GM18909 (cell line): Measurements from ENCODE around the gene NAA16.
"Not testable (repeated sequence)": the region's sequence is repeated elsewhere in the genome, so short reads cannot be mapped to it uniquely, and the experiment has no call there.

ENCODE experiments used
- ATAC-seq: cut with Tn5 transposase; IDR thresholded peaks from one replicate; pipeline ENCODE4 v1.9.1; 2021; ENCODE audit warnings: mild to moderate bottlenecking; ENCODE audit not compliant: unreplicated experiment, poor library complexity

Gene NAA16

DNA sequence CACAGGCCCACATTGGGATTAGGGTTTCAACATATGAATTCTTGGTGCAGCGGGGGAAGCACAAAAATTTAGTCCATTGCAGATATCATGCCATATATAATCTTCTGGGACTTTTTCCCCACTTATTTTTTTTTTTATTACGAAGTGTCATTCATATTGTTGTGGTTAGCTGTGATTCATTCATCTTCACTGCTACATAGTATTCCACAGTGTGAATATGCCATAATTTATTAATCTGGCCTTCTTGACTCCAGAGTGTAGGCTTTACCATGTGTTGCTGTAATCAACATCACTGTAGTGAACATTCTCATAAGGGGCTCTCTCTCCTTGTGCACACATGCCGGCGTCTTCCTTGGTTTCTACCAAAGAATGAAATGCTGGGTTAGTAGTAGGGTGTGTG lies 92.9 kb downstream of the NAA16 start:
- ATAC-seq: no peak

DNA sequence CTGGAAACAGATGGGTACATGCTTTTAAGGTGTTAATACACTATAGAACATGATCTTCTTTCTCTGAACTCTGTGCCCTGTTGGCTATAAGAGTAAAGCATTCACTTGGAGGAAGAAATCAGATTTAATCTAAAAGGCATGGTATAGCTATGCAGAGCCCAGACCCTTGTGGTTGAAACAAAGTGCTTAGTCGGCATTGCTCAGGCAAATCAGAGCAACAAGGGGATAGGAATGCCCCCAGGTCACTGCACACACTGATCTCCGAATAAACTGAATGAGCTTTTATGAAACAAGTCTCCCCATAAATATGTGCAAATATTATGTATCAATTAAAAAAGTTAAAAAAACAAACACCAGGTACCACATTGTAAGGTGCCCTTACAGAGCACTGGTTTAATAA lies 94.3 kb downstream of the NAA16 start:
- ATAC-seq: no peak

DNA sequence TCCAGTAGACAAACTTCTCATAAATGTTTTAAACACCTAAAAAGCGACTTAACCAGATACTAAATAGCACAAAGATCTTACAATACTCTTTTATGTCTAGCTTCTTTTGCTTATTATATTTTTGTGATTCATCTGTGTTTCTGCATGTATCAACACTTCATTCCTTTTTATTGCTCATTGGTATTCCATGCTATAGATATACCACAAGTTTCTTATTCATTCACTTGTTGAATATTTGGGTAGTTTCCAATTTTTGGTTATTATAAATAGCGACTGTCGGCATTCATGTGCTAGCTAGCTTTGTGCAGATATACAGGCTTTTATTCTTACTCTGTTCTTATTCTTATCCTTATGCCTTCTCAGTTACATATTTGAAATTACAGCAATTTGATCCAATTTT lies 96.3 kb downstream of the NAA16 start:
- ATAC-seq: no peak

GRCh38 chr13:41408121-41408520 lies 97.1 kb downstream of the NAA16 start:
- no peak for ATAC-seq

DNA sequence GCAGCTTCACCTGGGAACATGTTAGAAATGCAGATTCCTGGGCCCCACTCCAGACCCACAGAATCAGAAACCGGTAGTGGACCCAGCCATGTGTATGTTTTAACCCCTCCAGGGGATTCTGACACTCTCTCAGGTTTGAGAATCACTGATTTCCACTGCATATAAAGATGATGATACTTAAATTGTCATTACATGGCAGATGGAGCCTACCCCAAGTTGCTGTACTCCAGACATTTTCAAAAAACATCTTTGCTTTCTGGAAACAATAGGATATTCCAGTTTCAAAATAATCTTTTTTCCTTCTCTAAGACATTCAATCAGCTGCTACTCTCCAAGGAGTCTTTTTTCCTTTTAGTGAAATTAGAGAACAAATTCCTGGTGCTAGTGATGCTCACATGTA lies 97.7 kb downstream of the NAA16 start:
- ATAC-seq: no peak

GRCh38 chr13:41409611-41410010 lies 98.5 kb downstream of the NAA16 start:
- ATAC-seq: no peak

DNA sequence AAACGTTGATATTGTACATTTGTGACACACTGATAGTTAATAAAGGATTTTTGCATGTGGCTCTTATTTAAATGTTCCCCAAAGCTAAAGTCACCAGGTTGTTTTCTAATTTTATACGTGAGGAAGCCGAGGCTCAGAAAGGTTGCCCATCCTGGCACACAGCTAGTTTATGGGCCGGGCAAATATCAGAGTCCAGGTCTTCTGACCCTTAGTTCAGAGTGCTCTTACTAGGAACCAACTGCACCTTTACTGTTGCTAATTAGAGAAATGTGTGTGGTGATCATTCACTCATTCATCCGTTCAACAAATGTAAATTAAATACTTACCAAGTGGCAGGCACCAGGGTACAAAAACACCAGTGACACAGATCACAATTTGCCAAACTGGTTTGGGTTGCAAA lies 100.0 kb downstream of the NAA16 start:
- no peak for ATAC-seq

GRCh38 chr13:41411522-41411921 lies 100.5 kb downstream of the NAA16 start:
- ATAC-seq: no peak

- no peak for ATAC-seq
These were observed 102.8 kb downstream of the NAA16 start for GRCh38 chr13:41413872-41414271.

DNA sequence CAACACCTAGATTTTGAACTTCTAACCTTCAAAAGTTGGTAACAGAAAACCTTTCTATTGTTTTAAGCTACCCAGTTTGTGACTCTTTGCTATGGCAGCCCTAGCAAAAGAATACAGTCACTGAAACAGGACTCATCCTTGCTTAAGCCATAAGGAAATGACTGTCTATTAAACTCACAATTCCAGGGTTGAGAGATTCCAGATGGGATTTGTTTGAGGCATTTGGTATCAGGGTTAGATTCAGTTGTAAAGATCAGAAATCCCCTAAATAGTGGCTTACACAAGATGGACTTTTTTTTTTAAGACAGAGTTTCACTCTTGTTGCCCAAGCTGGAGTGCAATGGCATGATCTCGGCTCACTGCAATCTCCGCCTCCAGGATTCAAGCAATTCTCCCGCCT lies 105.2 kb downstream of the NAA16 start:
- no peak for ATAC-seq

DNA sequence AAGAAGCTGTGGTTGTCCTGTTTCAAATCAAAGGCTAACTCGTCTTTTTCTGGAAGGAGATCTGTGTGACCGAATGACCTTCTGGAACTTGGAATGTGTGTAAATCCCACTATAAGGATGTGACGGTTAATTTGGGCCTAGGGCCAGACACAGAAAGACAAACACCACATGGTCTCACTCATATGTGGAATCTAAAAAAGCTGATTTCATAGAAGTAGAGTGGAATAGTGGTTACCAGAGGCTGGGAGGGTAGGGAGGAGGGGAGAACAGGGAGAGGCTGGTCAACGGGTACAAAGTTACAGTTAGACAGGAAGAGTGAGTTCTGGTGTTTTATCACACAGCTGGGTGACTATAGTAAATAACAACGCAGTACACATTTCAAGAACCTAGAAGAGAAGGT lies 107.0 kb downstream of the NAA16 start:
- no peak for ATAC-seq

DNA sequence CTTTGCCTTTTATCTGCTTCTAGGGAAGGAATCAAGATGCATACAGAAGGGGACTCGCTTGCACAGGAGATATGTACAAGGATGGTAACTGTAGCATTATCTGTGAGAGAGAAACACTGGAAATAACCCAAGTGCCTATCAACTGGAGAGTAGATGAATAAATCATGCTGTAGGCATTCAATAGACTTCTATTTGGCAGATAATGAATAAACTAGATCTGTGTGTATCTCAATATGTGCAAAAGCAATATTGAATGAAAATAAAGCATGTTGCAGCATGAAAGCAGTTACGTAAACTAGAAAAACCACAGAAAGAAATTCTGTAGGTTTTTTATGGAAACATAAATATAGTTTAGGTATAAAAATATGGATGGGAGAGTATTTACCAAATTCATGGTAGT lies 107.7 kb downstream of the NAA16 start:
- ATAC-seq: no peak

- ATAC-seq: no peak
These were observed 108.1 kb downstream of the NAA16 start for GRCh38 chr13:41419206-41419605.

DNA sequence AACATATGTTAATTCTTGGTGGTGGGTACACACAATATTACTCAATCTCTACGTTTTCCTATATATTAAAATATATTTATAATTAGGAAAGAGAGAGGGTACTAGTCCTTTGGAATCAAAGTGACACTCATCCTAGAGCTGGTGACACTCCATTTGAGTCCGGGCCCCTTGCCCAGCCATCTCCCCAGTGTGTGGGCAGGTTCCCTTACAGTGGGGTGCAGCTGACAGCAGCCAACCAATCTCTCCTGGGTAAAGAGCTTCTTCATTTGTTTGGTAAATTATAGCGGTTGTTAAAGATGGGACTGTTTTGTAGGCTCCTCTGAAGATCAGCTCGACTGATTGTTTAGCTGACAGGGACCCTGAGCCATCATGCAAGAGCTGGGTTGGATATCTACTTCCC lies 109.1 kb downstream of the NAA16 start:
- ATAC-seq: no peak

GRCh38 chr13:41421330-41421729 lies 110.3 kb downstream of the NAA16 start:
- not testable (repeated sequence) for ATAC-seq

DNA sequence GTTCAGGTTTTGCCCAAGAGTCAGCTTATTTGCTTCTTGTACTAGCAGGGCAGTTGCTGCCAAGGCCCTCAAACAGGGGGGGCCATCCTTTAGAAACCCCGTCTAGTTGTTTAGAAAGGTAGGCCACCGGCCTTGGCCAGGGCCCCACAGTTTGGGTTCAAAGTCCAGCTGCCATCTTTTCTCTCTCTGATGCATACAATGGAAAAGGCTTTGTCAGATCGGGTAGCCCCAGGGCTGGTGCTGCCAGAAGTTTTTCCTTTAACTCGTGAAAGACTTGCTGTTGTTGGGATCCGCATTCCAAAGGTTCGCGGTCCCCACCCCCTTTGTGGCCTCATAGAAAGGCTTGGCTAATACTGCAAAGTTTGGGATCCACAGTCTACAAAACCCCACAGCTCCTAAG lies 110.9 kb downstream of the NAA16 start:
- not testable (repeated sequence) for ATAC-seq

- not testable (repeated sequence) for ATAC-seq
These were observed 112.2 kb downstream of the NAA16 start for GRCh38 chr13:41423259-41423658.

DNA sequence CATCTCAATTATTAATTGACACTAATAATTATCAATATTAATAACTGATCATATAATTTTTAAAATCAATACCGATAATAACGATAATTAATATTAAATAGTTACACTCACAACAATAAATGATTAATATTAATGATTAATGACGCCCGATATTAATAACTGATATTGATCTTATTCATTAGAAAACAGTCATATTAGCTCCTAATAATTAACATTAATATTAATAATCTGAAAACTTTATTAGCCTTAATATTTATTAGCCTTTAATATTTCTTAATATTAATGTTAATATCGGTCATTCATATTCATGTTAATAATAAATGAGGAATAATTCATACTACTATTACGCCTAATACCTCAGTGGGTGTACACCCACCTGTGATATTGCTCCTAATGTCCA lies 113.6 kb downstream of the NAA16 start:
- ATAC-seq: not testable (repeated sequence)

- ATAC-seq: no peak
These were observed 115.0 kb downstream of the NAA16 start for GRCh38 chr13:41426047-41426446.
